OCI-LY3 (cell line): ENCODE results near the gene KCNAB3.

Source experiments
- H2AFZ ChIP-seq: fragments of 200-600, 300-600 bp; shearing (Covaris generic); 2 replicates; pipeline ENCODE4 v1.6.0; 2014; ENCODE audit warnings: antibody characterized with exemption, low read depth, low read length
- H3K27ac ChIP-seq: fragments of 200-600, 300-600 bp; sonication (generic); 2 replicates; pipeline ENCODE4 v1.5.1; 2014; ENCODE audit warnings: mild to moderate bottlenecking, low read length, moderate library complexity, mixed read lengths
- H3K27me3 ChIP-seq: fragments of 200-600, 300-600 bp; sonication (generic); 2 replicates; pipeline ENCODE4 v1.6.1; 2014; ENCODE audit warnings: low read depth, low read length, mixed read lengths
- H3K36me3 ChIP-seq: fragments of 200-600, 300-600 bp; sonication (generic); replicated peaks from 2 replicates; pipeline ENCODE3; 2014; ENCODE audit warnings: low read depth, low read length, mixed read lengths
- H3K4me1 ChIP-seq: fragments of 300-600, 200-600 bp; sonication (generic); 2 replicates; pipeline ENCODE4 v1.6.1; 2014; ENCODE audit warnings: low read length, mixed read lengths
- H3K4me2 ChIP-seq: fragments of 200-600, 300-600 bp; sonication (generic); 2 replicates; pipeline ENCODE4 v1.6.1; 2014; ENCODE audit warnings: low read length, mixed read lengths
- H3K4me3 ChIP-seq: fragments of 300-600, 200-600 bp; sonication (generic); 2 replicates; pipeline ENCODE4 v1.5.1; 2014; ENCODE audit warnings: antibody characterized with exemption, mild to moderate bottlenecking, low read length, moderate library complexity
- H3K79me2 ChIP-seq: fragments of 300-600, 200-600 bp; shearing (Covaris generic); 2 replicates; pipeline ENCODE4 v1.6.1; 2014; ENCODE audit warnings: mild to moderate bottlenecking, low read length, mixed read lengths
- H3K9ac ChIP-seq: fragments of 300-600, 200-600 bp; shearing (Covaris generic); 2 replicates; pipeline ENCODE4 v1.6.0; 2014; ENCODE audit warnings: mild to moderate bottlenecking, low read length, moderate library complexity
- H3K9me3 ChIP-seq: fragments of 200-600, 300-600 bp; shearing (Covaris generic); 2 replicates; pipeline ENCODE4 v1.6.1; 2014; ENCODE audit warnings: low read length, mixed read lengths; ENCODE audit not compliant: insufficient read depth
- H4K20me1 ChIP-seq: fragments of 200-600, 300-600 bp; sonication (generic); 2 replicates; pipeline ENCODE4 v1.6.1; 2016; ENCODE audit warnings: low read length, mixed read lengths; ENCODE audit not compliant: insufficient read depth
- CTCF ChIP-seq: fragments of 200-600, 300-600 bp; sonication (generic); IDR thresholded peaks from 2 replicates; pipeline ENCODE4 v1.5.1; 2014; ENCODE audit warnings: antibody characterized with exemption, low read length, low read depth
- EZH2phosphoT487 ChIP-seq: fragments of 200-600 bp; shearing (Covaris generic); IDR thresholded peaks from 2 replicates; pipeline ENCODE4 v1.6.1; 2018; ENCODE audit warnings: antibody characterized with exemption, mixed run types, low read depth

Gene KCNAB3

GRCh38 chr17:7972131-7972785 is 42.6 kb upstream of the KCNAB3 start:
- H3K4me1 ChIP-seq = no peaks in the 10 kb centered on the region
- TF ChIP-seq EZH2phosphoT487 (no peak), CTCF (no peak)
- H3K27me3 ChIP-seq = no peaks in the 10 kb centered on the region; the same call in 1 of the 2 replicates
- no peak overlapping the region for H3K4me2 ChIP-seq
- H3K79me2 ChIP-seq = no peaks in the 10 kb centered on the region
- no peak overlapping the region for H2AFZ ChIP-seq
- no peak overlapping the region for H3K27ac ChIP-seq
- H3K9ac ChIP-seq = no peak overlapping the region
- H3K36me3 ChIP-seq = no peaks in the 10 kb centered on the region
- no peaks in the 10 kb centered on the region for H4K20me1 ChIP-seq
- no peaks in the 10 kb centered on the region for H3K9me3 ChIP-seq
- no peak overlapping the region for H3K4me3 ChIP-seq

GRCh38 chr17:7971651-7972050 is 42.0 kb upstream of the KCNAB3 start:
- no peak overlapping the region for H3K9ac ChIP-seq
- H3K27ac ChIP-seq = no peak overlapping the region
- H3K4me3 ChIP-seq = no peak overlapping the region
- H3K36me3 ChIP-seq = no peaks in the 10 kb centered on the region
- H3K79me2 ChIP-seq = no peaks in the 10 kb centered on the region
- no peaks in the 10 kb centered on the region; the same call in 1 of the 2 replicates for H3K27me3 ChIP-seq
- no peaks in the 10 kb centered on the region for H4K20me1 ChIP-seq
- no peak overlapping the region for H2AFZ ChIP-seq
- no peak overlapping the region for H3K4me2 ChIP-seq
- TF ChIP-seq EZH2phosphoT487 (no peak), CTCF (no peak)
- no peaks in the 10 kb centered on the region for H3K9me3 ChIP-seq
- H3K4me1 ChIP-seq = no peaks in the 10 kb centered on the region

- Histone ChIP-seq H3K27me3 (no peaks in the 10 kb centered on the region; the same call in 1 of the 2 replicates), H3K27ac (no peak overlapping the region), H2AFZ (no peak overlapping the region), H3K9me3 (no peaks in the 10 kb centered on the region), H3K79me2 (no peaks in the 10 kb centered on the region), H3K4me3 (no peak overlapping the region), H4K20me1 (no peaks in the 10 kb centered on the region), H3K4me1 (no peaks in the 10 kb centered on the region), H3K4me2 (no peak overlapping the region), H3K9ac (no peak overlapping the region), H3K36me3 (no peaks in the 10 kb centered on the region)
- TF ChIP-seq CTCF (no peak), EZH2phosphoT487 (no peak)
Measured at GRCh38 chr17:7969433-7969832, 39.8 kb upstream of the KCNAB3 start.

GRCh38 chr17:7967751-7968150 is 38.1 kb upstream of the KCNAB3 start:
- Histone ChIP-seq H3K9me3 (no peaks in the 10 kb centered on the region), H3K4me3 (no peak overlapping the region), H3K9ac (no peak overlapping the region), H3K79me2 (no peaks in the 10 kb centered on the region), H3K4me1 (no peaks in the 10 kb centered on the region), H3K36me3 (no peaks in the 10 kb centered on the region), H4K20me1 (no peaks in the 10 kb centered on the region), H3K27me3 (no peaks in the 10 kb centered on the region; the same call in 1 of the 2 replicates), H3K27ac (no peak overlapping the region), H2AFZ (no peak overlapping the region), H3K4me2 (no peak overlapping the region)
- TF ChIP-seq CTCF = no peak
- no peak for TF ChIP-seq EZH2phosphoT487
